Fibroblast of villous mesenchyme (primary cell): ENCODE measurements around the gene RAPGEF5. TPM values are rescaled to one million over a fixed set of nuclear protein-coding genes. Genes with fewer than 3 reads are reported as not detected.

Experiments
- DNase-seq: peaks from one replicate; pipeline ENCODE4 v3.0.0-alpha.2; 2010; ENCODE audit warnings: low read depth
- H3K4me3 ChIP-seq: 2 replicates; pipeline ENCODE4 v1.5.1; 2011; ENCODE audit warnings: low read depth, mild to moderate bottlenecking, low read length
- CTCF ChIP-seq: IDR thresholded peaks from 2 replicates; pipeline ENCODE4 v1.5.1; 2012; ENCODE audit warnings: low read depth, mild to moderate bottlenecking, low read length; ENCODE audit not compliant: insufficient read depth
- total RNA-seq: library from RNA; depleted of rRNA; stranded (reverse); fragments of >200 nt; gene quantifications from 2 replicates; pipeline ENCODE4 v1.2.3, GENCODE V29; 2012

The RAPGEF5 gene
- total RNA-seq, 1 donor: 0.86 TPM

GRCh38 chr7:22357311-22358175 is 589 bp upstream of the RAPGEF5 start:
- H3K4me3 ChIP-seq: no peak overlapping the region
- peak; percentile 4 for DNase-seq
- no peak for TF ChIP-seq CTCF

GRCh38 chr7:22356010-22356691 is 803 bp downstream of the RAPGEF5 start:
- no peak for TF ChIP-seq CTCF
- no peak for DNase-seq
- H3K4me3 ChIP-seq: no peak overlapping the region

GRCh38 chr7:22355620-22356009 is 1.3 kb downstream of the RAPGEF5 start:
- DNase-seq: no peak
- no peak overlapping the region for H3K4me3 ChIP-seq
- TF ChIP-seq CTCF: no peak

GRCh38 chr7:22354462-22354861 is 2.5 kb downstream of the RAPGEF5 start:
- TF ChIP-seq CTCF: no peak
- no peak overlapping the region for H3K4me3 ChIP-seq
- no peak for DNase-seq

- no peak for TF ChIP-seq CTCF
- DNase-seq: no peak
Measured at GRCh38 chr7:22352887-22353286, 4.1 kb downstream of the RAPGEF5 start.

GRCh38 chr7:22351878-22352277 is 5.1 kb downstream of the RAPGEF5 start:
- no peak overlapping the region for H3K4me3 ChIP-seq
- TF ChIP-seq CTCF: no peak
- no peak for DNase-seq

More at GRCh38 chr7:22352887-22353286, 4.1 kb downstream of the RAPGEF5 start:
- no peak overlapping the region for H3K4me3 ChIP-seq

GRCh38 chr7:22351329-22351692 is 5.6 kb downstream of the RAPGEF5 start:
- no peak for DNase-seq
- H3K4me3 ChIP-seq: no peak overlapping the region
- no peak for TF ChIP-seq CTCF
